OCI-LY1 (cell line): Measurements from ENCODE around the gene ERH.

Source experiments
- H2AFZ ChIP-seq: fragments of 200-600 bp; sonication (generic), shearing (Covaris generic); 2 replicates; pipeline ENCODE4 v1.6.0; 2014; ENCODE audit warnings: antibody characterized with exemption, mild to moderate bottlenecking, low read length
- H3F3A ChIP-seq: fragments of 200-600 bp; sonication (generic), shearing (Covaris generic); 2 replicates; pipeline ENCODE4 v1.6.0; 2014; ENCODE audit warnings: mild to moderate bottlenecking, antibody characterized with exemption, low read length, moderate library complexity; ENCODE audit not compliant: insufficient read depth
- H3K27ac ChIP-seq: fragments of 200-600 bp; sonication (generic); 2 replicates; pipeline ENCODE4 v1.5.1; 2014; ENCODE audit warnings: low read length, mixed run types, mild to moderate bottlenecking, low read depth; ENCODE audit not compliant: poor library complexity, severe bottlenecking
- H3K27me3 ChIP-seq: fragments of 200-600 bp; sonication (generic); 2 replicates; pipeline ENCODE4 v1.6.0; 2014; ENCODE audit warnings: antibody characterized with exemption, mild to moderate bottlenecking, low read length, moderate library complexity; ENCODE audit not compliant: insufficient read depth
- H3K36me3 ChIP-seq: fragments of 200-600 bp; sonication (generic); 2 replicates; pipeline ENCODE4 v1.6.1; 2014; ENCODE audit warnings: mild to moderate bottlenecking, antibody characterized with exemption, low read length, moderate library complexity, mixed read lengths; ENCODE audit not compliant: insufficient read depth
- H3K4me1 ChIP-seq: fragments of 200-600 bp; sonication (generic); 2 replicates; pipeline ENCODE4 v1.5.1; 2014; ENCODE audit warnings: mild to moderate bottlenecking, low read length, moderate library complexity; ENCODE audit not compliant: insufficient read depth, severe bottlenecking
- H3K4me2 ChIP-seq: fragments of 200-600 bp; sonication (generic), shearing (Covaris generic); 2 replicates; pipeline ENCODE4 v1.6.1; 2014; ENCODE audit warnings: low read length
- H3K4me3 ChIP-seq: fragments of 200-600 bp; sonication (generic); 2 replicates; pipeline ENCODE4 v1.5.1; 2014; ENCODE audit warnings: low read length, low read depth, mild to moderate bottlenecking, mixed read lengths; ENCODE audit not compliant: poor library complexity, severe bottlenecking
- H3K79me2 ChIP-seq: fragments of 200-600 bp; shearing (Covaris generic); 2 replicates; pipeline ENCODE4 v1.6.1; 2016; ENCODE audit warnings: mixed run types, low read length, mixed read lengths; ENCODE audit not compliant: insufficient read depth
- H3K9ac ChIP-seq: fragments of 200-600 bp; sonication (generic), shearing (Covaris generic); 2 replicates; pipeline ENCODE4 v1.6.1; 2014; ENCODE audit warnings: mild to moderate bottlenecking, low read length, mixed read lengths
- H3K9me2 ChIP-seq: fragments of 200-600 bp; sonication (generic), shearing (Covaris generic); 2 replicates; pipeline ENCODE4 v1.6.1; 2014; ENCODE audit warnings: low read depth, mild to moderate bottlenecking, low read length, mixed read lengths
- H3K9me3 ChIP-seq: fragments of 200-600 bp; shearing (Covaris generic); 2 replicates; pipeline ENCODE4 v1.6.1; 2014; ENCODE audit warnings: low read length, mixed read lengths
- H4K20me1 ChIP-seq: fragments of 200-600 bp; sonication (generic), shearing (Covaris generic); 2 replicates; pipeline ENCODE4 v1.6.0; 2016; ENCODE audit warnings: mild to moderate bottlenecking, low read length; ENCODE audit not compliant: insufficient read depth
- CTCF ChIP-seq: fragments of 200-600 bp; sonication (generic), shearing (Covaris generic); IDR thresholded peaks from 2 replicates; pipeline ENCODE4 v1.5.1; 2017; ENCODE audit warnings: mild to moderate bottlenecking, antibody characterized with exemption, low read length, moderate library complexity, mixed read lengths
- EZH2 ChIP-seq: fragments of 200-600 bp; sonication (generic), shearing (Covaris generic); IDR thresholded peaks from 2 replicates; pipeline ENCODE4 v1.8.0; 2017; ENCODE audit warnings: borderline replicate concordance, mixed run types, mild to moderate bottlenecking, antibody characterized with exemption, low read length, moderate library complexity, mixed read lengths

The ERH gene

GRCh38 chr14:69360438-69361108 lies 37.5 kb downstream of the ERH start:
- no peaks in the 10 kb centered on the region for H3F3A ChIP-seq
- TF ChIP-seq CTCF (no peak), EZH2 (no peak)

GRCh38 chr14:69358966-69359365 lies 39.1 kb downstream of the ERH start:
- Histone ChIP-seq H3F3A (no peaks in the 10 kb centered on the region), H2AFZ (no peak overlapping the region), H3K9ac (no peak overlapping the region), H3K9me3 (no peaks in the 10 kb centered on the region), H3K9me2 (no peaks in the 10 kb centered on the region), H3K4me1 (peaks cover 25% of the 10 kb centered on the region), H3K36me3 (no peaks in the 10 kb centered on the region), H3K79me2 (no peaks in the 10 kb centered on the region), H3K27me3 (no peaks in the 10 kb centered on the region), H3K4me2 (no peak overlapping the region), H3K27ac (no peak overlapping the region), H4K20me1 (no peaks in the 10 kb centered on the region), H3K4me3 (no peak overlapping the region)
- TF ChIP-seq EZH2 (no peak), CTCF (no peak)

More at GRCh38 chr14:69360438-69361108, 37.5 kb downstream of the ERH start:
- Histone ChIP-seq H3K9me3 (no peaks in the 10 kb centered on the region), H3K36me3 (no peaks in the 10 kb centered on the region), H3K79me2 (no peaks in the 10 kb centered on the region), H3K27ac (no peak overlapping the region), H3K4me1 (peaks cover 10% of the 10 kb centered on the region), H3K9me2 (no peaks in the 10 kb centered on the region), H3K9ac (no peak overlapping the region), H4K20me1 (no peaks in the 10 kb centered on the region), H3K4me3 (no peak overlapping the region), H3K27me3 (no peaks in the 10 kb centered on the region), H2AFZ (no peak overlapping the region), H3K4me2 (no peak overlapping the region)

- Histone ChIP-seq H3K36me3 (no peaks in the 10 kb centered on the region), H3K27ac (no peak overlapping the region), H3K9ac (no peak overlapping the region), H3K9me3 (no peaks in the 10 kb centered on the region), H3F3A (no peaks in the 10 kb centered on the region), H2AFZ (no peak overlapping the region), H3K4me2 (no peak overlapping the region), H3K9me2 (no peaks in the 10 kb centered on the region), H3K27me3 (no peaks in the 10 kb centered on the region), H3K4me1 (peaks cover 28% of the 10 kb centered on the region), H3K4me3 (no peak overlapping the region), H3K79me2 (no peaks in the 10 kb centered on the region), H4K20me1 (no peaks in the 10 kb centered on the region)
- TF ChIP-seq EZH2 = no peak
These were observed 39.7 kb downstream of the ERH start for GRCh38 chr14:69358233-69358963.
